ENCODE results near the gene RPL13. TPM values are rescaled to one million over a fixed set of nuclear protein-coding genes. Genes with fewer than 3 reads are reported as not detected.

RPL13 gene
- total and polyA plus RNA-seq, 2 of the 13 experiments (the other 11 are each of a cell fraction or from before 2014, with no cell fraction given): 2,988 to 4,411 TPM

DNA sequence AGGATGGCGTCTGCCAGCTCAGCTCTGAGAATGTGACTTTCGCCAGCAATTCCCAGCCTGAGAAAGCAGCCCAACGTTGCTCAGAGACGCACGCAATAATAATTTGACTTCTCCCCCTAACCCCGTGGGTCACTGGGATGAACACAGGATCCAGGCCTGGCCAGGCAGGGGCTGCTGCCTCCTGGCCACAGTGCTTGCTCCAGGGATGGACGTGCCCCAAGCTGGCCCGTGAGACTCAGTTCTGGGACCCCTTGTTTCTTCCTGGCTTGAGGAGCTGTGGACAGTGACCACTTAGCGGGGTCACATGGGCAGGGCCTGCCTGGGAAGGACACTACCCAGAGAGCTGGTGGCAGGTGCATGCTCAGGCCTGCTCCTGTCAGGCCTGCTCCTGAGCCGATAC lies 39.4 kb downstream of the RPL13 start:
- peaks cover 13 to 30% of the 10 kb centered on the region in 2 experiments; a peak in 4 of 5 replicates for H3K27me3 ChIP-seq (ENCODE audit: control insufficient read depth in 1 of 2, insufficient read depth in 2 of 2, low read length in 2 of 2)
- no peaks in the 10 kb centered on the region for H3K36me3 ChIP-seq (replicated peaks in 1 of 2; ENCODE audit: control insufficient read depth in 1 of 2, insufficient read depth in 2 of 2, low read length in 2 of 2)
- WGBS (ENCODE audit: low lambda C conversion rate): 73% methylated on average over 8 of the region's 10 CpGs
- ChIA-PET CTCF (ENCODE audit: low intra/inter-chr PET ratio, low total read pairs) (interaction anchor here (1.4 kb wide), 1 partner anchor 41 kb away, joined by 16 read pairs; no protein-coding TSS in a partner anchor), POLR2A (interaction anchor here (1.4 kb wide), 1 partner anchor 18 kb away, joined by 6 read pairs; no protein-coding TSS in a partner anchor)
- H3K4me3 ChIP-seq (replicated peaks in 1 of 3; ENCODE audit: insufficient read depth in 1 of 3, low read depth in 2 of 3, low read length in 3 of 3): no peak overlapping the region
- H2AFZ ChIP-seq (ENCODE audit: low read length): no peak overlapping the region
- peaks cover 21% of the 10 kb centered on the region; the same call in 1 of the 2 replicates for H3K4me1 ChIP-seq (ENCODE audit: insufficient read depth, low read length)
- TF ChIP-seq, protein P1, sequence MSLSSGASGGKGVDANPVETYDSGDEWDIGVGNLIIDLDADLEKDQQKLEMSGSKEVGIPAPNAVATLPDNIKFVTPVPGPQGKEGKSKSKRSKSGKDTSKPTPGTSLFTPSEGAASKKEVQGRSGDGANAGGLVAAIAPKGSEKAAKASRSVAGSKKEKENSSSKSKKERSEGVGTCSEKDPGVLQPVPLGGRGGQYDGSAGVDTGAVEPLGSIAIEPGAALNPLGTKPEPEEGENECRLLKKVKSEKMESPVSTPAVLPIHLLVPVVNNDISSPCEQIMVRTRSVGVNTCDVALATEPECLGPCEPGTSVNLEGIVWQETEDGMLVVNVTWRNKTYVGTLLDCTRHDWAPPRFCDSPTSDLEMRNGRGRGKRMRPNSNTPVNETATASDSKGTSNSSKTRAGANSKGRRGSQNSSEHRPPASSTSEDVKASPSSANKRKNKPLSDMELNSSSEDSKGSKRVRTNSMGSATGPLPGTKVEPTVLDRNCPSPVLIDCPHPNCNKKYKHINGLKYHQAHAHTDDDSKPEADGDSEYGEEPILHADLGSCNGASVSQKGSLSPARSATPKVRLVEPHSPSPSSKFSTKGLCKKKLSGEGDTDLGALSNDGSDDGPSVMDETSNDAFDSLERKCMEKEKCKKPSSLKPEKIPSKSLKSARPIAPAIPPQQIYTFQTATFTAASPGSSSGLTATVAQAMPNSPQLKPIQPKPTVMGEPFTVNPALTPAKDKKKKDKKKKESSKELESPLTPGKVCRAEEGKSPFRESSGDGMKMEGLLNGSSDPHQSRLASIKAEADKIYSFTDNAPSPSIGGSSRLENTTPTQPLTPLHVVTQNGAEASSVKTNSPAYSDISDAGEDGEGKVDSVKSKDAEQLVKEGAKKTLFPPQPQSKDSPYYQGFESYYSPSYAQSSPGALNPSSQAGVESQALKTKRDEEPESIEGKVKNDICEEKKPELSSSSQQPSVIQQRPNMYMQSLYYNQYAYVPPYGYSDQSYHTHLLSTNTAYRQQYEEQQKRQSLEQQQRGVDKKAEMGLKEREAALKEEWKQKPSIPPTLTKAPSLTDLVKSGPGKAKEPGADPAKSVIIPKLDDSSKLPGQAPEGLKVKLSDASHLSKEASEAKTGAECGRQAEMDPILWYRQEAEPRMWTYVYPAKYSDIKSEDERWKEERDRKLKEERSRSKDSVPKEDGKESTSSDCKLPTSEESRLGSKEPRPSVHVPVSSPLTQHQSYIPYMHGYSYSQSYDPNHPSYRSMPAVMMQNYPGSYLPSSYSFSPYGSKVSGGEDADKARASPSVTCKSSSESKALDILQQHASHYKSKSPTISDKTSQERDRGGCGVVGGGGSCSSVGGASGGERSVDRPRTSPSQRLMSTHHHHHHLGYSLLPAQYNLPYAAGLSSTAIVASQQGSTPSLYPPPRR (CRISPR knock-in tag; IDR thresholded peaks at IDR 0.05; ENCODE audit: borderline replicate concordance): peak; percentile 7; the same call in 1 of the 2 replicates
- TF ChIP-seq HDAC1 (CRISPR knock-in tag; IDR thresholded peaks at IDR 0.05) (no peak), NFIB (CRISPR knock-in tag; IDR thresholded peaks at IDR 0.05; ENCODE audit: borderline replicate concordance) (0 out of 2 replicates have a peak, but pooled peaks have one; percentile 55), HOXA5 (CRISPR knock-in tag; IDR thresholded peaks at IDR 0.05) (no peak), BCL6 (CRISPR knock-in tag; IDR thresholded peaks at IDR 0.05) (no peak), ATF7 (IDR thresholded peaks at IDR 0.05) (no peak), ATF7 (CRISPR knock-in tag; IDR thresholded peaks at IDR 0.05) (no peak), ZNF646 (CRISPR knock-in tag; IDR thresholded peaks at IDR 0.05) (no peak)
- TF ChIP-seq, protein P2, sequence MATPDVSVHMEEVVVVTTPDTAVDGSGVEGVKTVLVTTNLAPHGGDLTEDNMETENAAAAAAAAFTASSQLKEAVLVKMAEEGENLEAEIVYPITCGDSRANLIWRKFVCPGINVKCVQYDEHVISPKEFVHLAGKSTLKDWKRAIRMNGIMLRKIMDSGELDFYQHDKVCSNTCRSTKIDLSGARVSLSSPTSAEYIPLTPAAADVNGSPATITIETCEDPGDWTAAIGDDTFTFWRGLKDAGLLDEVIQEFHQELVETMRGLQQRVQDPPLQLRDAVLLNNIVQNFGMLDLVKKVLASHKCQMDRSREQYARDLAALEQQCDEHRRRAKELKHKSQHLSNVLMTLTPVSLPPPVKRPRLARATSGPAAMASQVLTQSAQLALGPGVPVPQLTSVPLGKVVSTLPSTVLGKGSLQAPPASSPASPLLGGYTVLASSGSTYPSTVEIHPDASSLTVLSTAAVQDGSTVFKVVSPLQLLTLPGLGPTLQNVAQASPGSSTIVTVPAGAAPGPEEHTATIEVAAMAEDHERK (CRISPR knock-in tag; IDR thresholded peaks at IDR 0.05; ENCODE audit: low read depth): no peak
- TF ChIP-seq, protein P3, sequence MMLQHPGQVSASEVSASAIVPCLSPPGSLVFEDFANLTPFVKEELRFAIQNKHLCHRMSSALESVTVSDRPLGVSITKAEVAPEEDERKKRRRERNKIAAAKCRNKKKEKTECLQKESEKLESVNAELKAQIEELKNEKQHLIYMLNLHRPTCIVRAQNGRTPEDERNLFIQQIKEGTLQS (CRISPR knock-in tag; IDR thresholded peaks at IDR 0.05): no peak
- H3K4me2 ChIP-seq (ENCODE audit: low read depth, low read length): no peak overlapping the region
- H3K9me3 ChIP-seq (ENCODE audit: low read length): no peaks in the 10 kb centered on the region
- no TSS peak for BruUV-seq (replicated peaks)
- no peak for ATAC-seq
- in situ Hi-C loops (cut with HindIII; ENCODE audit: extremely low pct_ligation_motif_present, low pct_unique_long_range_greater_than_20kb): loop anchor here (5.0 kb wide), 1 partner anchor 42 kb away; no protein-coding TSS in a partner anchor
- no peak for DNase-seq (ENCODE audit: low spot score)
- intact Hi-C loops (cut with micrococcal nuclease; ENCODE audit: unreplicated experiment): loop anchor here (1.0 kb wide), 1 partner anchor 41 kb away; no protein-coding TSS in a partner anchor
- no peak overlapping the region for H3K27ac ChIP-seq (ENCODE audit: extremely low read length, insufficient read depth, low read length)
- FAIRE-seq: no peak
- no peaks in the 10 kb centered on the region for H4K20me1 ChIP-seq (ENCODE audit: insufficient read depth, low read length)
- no peaks in the 10 kb centered on the region for H3K79me2 ChIP-seq (ENCODE audit: insufficient read depth, low read length)
- no peak overlapping the region for H3K9ac ChIP-seq (ENCODE audit: insufficient read depth, low read depth, low read length)
